Measurements from ENCODE around the gene GET3.

DNA sequence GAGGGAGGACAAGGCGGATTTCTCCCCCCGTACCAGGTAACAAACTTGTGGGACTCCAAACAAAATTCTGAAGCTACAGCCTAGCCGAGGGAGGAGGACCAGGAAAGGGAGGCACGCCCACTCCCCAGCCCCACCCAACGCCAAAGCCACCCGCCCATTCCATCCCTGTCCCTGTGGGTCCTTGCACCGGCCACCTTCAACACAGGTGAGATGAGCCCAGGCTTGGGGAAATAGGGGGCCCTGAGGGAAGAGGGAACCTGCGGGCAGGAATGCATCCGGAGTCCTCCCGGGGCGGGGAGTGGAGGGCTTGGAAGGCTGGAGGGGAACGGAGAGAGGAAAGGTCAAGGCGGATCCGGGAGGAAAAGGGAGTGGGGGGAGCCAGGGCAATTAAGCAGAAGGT lies 14.3 kb downstream of the GET3 start, which contains the start of gene BEST2:
- no peak for TF ChIP-seq EP300 (IDR thresholded peaks at IDR 0.05; ENCODE audit: borderline replicate concordance)
- TF ChIP-seq FOXM1 (IDR thresholded peaks at IDR 0.05; ENCODE audit: borderline replicate concordance, low read depth) = no peak
- no peak for TF ChIP-seq REST (IDR thresholded peaks at IDR 0.05; ENCODE audit: low read depth)
- TF ChIP-seq, protein P1, sequence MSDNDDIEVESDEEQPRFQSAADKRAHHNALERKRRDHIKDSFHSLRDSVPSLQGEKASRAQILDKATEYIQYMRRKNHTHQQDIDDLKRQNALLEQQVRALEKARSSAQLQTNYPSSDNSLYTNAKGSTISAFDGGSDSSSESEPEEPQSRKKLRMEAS (IDR thresholded peaks at IDR 0.05) = no peak
- TF ChIP-seq TEAD4 (IDR thresholded peaks at IDR 0.05) = no peak
- no peak for TF ChIP-seq YY1 (IDR thresholded peaks at IDR 0.05; ENCODE audit: low read depth)
- no peak for TF ChIP-seq TAF1 (IDR thresholded peaks at IDR 0.05; ENCODE audit: low read depth)
